GM19035 (cell line): ENCODE results near the gene RTN4.

ENCODE experiments used
- ATAC-seq: cut with Tn5 transposase; IDR thresholded peaks from one replicate; pipeline ENCODE4 v1.9.1; 2021; ENCODE audit not compliant: unreplicated experiment

RTN4 gene

GRCh38 chr2:54975598-54976492 is 74.4 kb downstream of the RTN4 start:
- no peak for ATAC-seq

- no peak for ATAC-seq
These were observed 75.1 kb downstream of the RTN4 start for GRCh38 chr2:54975175-54975574.

GRCh38 chr2:54969940-54970338 is 80.3 kb downstream of the RTN4 start:
- ATAC-seq = no peak

GRCh38 chr2:54969295-54969939 is 80.8 kb downstream of the RTN4 start:
- no peak for ATAC-seq

DNA sequence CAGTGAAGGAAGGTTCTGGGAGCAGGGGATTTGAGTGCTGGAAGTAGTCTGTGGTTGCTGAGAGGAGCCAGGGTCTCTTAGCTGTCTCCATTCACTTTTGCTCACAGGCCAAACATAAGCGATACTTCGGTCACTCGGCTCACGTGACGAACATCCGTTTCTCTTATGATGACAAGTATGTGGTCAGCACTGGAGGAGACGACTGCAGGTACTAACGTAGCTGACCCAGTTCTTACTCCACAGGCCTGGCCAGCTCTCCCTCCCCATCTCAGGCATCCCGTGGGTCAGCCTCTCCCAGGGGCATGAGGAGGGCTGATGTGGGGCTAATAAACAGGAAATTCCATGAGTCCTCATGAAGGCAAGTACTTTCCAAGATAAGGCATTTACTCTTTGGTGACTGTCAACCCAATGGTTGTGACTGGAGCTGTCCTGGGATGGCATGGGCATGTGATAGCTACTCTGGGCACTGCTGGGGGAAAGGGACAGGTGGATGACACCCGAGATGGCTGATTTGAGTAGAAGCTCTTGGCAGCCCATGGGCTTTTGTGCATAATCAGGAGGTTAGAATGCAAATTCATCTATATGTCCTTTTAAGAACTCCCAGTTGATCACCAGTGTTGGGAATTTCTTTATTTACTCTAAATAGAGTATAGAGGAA is 81.6 kb downstream of the RTN4 start:
- no peak for ATAC-seq

DNA sequence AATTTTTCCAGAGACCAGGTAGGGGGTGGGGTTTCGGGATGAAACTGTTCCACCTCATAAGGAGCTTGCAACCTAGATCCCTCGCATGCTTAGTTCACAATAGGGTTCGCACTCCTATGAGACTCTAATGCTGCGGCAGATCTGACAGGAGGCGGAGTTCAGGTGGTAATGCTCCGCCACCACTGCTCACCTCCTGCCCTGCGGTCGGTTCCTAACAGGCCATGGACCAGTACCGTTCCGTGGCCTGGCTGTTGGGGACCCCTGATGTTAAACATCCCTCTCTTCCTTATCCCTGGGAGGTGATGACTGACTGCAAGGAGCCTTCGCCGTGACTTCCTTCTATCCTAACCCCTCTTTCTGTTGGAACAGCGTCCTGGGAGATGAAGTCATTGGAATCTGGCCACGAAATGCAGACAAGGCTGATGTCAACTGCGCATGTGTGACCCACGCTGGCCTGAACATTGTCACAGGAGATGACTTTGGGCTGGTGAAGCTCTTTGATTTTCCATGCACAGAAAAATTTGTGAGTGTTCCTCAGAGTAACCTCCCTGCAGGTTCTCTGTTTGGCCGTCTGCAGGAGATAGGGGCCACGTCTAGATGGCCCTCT is 82.4 kb downstream of the RTN4 start:
- ATAC-seq = no peak

- no peak for ATAC-seq
These were observed 83.0 kb downstream of the RTN4 start for GRCh38 chr2:54967269-54967668.

- ATAC-seq = no peak
These were observed 83.4 kb downstream of the RTN4 start for GRCh38 chr2:54966837-54967236.

- ATAC-seq = no peak
These were observed 84.0 kb downstream of the RTN4 start for GRCh38 chr2:54966165-54966832.

DNA sequence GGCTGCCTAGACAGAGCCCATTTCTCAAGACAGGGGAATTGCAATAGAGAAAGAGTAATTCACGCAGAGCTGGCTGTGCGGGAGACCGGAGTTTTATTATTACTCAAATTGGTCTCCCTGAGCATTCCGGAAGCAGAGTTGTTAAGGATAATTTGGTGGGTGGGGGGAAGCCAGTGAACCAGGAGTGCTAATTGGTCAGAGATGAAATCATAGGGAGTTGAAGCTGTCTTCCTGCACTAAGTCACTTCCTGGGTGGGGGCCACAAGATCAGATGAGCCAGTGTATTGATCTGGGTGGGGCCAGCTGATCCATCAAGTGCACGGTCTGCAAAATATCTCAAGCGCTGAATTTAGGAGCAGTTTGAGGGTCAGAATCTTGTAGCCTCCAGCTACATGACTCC is 84.8 kb downstream of the RTN4 start:
- ATAC-seq = no peak

GRCh38 chr2:54964816-54965215 is 85.4 kb downstream of the RTN4 start:
- no peak for ATAC-seq

DNA sequence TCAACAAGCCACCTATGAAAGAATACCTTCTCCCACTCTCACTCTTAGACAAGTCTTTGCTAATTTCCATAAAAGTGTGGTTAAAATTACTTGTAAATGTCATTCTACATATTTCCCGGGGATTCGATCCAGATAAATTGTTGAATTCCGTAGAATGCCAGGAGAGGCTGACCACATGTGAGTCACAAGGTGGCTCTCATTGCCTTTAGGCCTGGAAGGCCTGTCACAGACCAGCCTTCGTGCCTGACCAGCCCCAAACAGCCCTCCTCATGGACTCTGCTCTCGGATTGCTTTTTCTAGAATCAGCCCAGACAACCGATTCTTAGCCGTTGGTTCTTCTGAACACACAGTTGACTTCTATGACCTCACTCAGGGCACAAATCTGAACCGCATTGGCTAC is 86.0 kb downstream of the RTN4 start:
- no peak for ATAC-seq

DNA sequence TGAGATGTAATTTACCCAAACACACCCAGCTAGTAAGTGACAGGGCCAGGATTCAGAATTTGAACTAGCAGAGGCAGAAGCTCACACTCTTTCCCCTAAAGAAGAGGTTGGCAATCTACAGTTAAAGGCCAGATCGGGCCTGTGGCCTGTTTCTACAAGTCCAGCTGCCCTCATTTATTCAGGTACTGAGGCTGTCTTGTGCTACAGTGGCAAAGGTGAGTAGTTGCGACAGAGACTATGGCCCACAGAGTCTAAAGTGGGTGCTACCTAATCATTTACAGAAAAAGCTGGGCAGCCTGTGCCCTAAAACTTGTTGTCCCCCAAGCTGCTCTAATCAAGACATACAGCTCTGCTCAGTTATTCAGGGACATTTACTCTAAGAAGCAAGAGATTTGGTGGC is 86.8 kb downstream of the RTN4 start:
- no peak for ATAC-seq

DNA sequence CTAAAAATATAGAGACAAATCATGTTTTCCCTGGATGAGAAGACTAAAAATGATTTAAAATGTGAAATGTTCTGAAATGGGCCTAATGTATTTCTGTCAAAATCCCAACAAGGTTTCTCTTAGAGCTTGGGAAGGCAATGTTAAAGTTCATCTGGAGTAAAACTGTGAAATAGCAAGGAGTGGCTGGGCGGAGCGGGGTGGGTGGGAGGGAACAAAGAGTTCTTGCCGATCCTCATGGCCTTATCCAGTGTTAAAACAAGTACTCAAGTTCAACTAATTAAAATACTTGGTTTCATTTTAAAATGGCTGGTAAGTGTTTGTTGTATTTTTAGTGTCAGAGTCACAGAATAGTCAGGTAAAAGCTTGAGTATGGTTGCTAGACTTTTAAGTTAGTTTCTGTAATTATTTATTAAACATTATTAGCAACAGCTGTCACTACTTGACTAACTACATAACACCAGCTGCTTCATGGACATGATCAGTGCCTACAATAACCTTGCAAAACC is 87.3 kb downstream of the RTN4 start:
- ATAC-seq = no peak

DNA sequence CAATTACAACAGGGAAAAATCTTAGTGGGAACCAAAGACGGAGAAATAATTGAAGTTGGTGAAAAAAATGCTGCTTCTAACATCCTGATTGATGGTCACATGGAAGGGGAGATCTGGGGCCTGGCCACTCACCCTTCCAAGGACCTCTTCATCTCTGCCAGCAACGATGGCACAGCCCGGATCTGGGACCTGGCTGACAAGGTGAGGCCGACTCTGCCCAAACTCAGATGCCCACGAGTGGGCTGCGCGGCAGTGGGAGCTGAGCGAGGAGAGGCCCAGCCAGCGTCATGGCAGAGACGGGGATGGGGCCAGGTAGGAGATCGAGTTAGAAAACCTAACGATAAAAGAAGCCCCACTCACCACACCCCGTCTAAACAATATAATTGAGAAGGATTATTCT is 87.7 kb downstream of the RTN4 start:
- no peak for ATAC-seq

- ATAC-seq = no peak
These were observed 90.1 kb downstream of the RTN4 start for GRCh38 chr2:54960164-54960563.

DNA sequence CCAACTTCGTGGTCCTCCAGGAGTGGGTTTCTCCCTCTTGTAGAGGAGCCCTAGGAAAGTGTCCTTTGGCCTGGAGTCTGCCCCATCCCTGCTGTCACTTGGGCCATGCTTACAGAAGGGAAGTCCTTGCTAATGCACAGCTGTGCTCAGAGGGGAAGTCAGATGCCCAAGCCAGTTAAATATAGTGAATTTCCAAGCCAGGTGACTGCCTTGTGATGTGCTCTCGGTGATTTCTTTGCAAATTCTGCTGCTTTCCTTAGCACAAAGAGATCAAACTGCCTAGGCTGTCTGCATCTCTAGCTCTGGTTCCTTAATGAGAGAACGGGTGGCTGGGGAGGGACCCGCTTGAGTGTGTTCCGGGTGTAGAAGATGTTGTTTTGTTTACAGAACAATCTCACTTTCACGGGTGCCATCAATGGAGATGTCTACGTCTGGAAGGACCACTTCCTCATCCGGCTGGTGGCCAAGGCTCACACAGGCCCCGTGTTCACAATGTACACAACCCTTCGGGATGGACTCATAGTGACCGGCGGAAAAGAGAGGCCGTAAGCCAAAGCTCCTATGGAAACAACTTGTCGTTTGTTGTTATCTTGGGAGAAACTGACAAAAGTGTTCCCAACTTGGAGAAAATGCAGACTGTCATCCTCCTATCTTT is 91.4 kb downstream of the RTN4 start:
- ATAC-seq = no peak

DNA sequence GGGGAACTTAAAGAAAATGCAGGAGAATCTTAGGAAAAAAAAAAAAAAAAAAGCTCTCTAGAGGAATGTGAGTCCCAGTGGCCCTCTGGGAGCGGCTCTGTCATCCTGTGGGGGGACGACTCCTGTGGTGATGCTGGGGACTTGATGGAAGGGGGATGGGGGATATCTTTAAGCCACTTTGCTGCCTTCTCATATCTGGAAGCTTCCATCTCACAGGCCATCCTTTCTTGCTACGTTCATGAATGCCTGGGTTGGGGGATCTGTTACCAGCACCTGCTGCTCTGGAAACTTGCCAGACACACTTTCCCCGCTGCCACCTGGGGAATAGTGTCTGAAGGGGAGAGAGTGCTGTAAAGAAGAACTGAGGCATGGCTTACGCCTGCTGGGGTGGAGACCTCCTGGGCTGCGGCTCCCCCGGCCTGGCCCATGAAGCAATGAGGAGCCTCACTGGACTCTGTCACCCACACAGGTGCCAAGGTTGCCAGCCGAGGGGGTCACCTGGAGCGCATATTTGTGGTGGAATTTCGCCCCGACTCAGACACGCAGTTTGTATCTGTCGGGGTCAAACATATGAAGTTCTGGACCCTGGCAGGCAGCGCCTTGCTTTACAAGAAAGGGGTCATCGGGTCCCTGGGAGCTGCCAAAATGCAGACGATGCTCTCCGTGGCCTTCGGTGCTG is 92.8 kb downstream of the RTN4 start:
- no peak for ATAC-seq

GRCh38 chr2:54956111-54956627 is 94.1 kb downstream of the RTN4 start:
- ATAC-seq = no peak
